Endothelial cell of umbilical vein (primary cell): Measurements from ENCODE around the gene PLEKHB1. TPM values are rescaled to one million over a fixed set of nuclear protein-coding genes. Genes with fewer than 3 reads are reported as not detected.

Source experiments
- BruUV-seq: library from RNA; stranded (reverse); fragments of 400-500 nt; replicated peaks from 2 replicates; lab custom pipeline; 2021; lab: Mats Ljungman, UMichigan
- CTCF ChIA-PET: fragments of 300-600, 350-600 bp; sonication (Branson Sonifier 250); formaldehyde crosslinking; loops from one replicate; lab custom pipeline; 2021; ENCODE audit warnings: antibody characterized with exemption, inconsistent platforms; lab: Charles Lee
- POLR2A ChIA-PET: fragments of 300-600, 350-600 bp; sonication (Branson Sonifier 250); formaldehyde crosslinking; loops from one replicate; lab custom pipeline; 2021; ENCODE audit warnings: antibody characterized with exemption, inconsistent platforms; lab: Charles Lee
- DNase-seq: peaks from one replicate; pipeline ENCODE4 v3.0.0-alpha.2; 2011; ENCODE audit warnings: low read depth, low spot score
- FAIRE-seq: peaks from 2 replicates; lab custom pipeline; 2011; peaks lifted over from hg19 to GRCh38; lab: Jason Lieb, UNC
- H2AFZ ChIP-seq: 2 replicates; pipeline ENCODE4 v1.6.0; 2012; ENCODE audit warnings: low read depth, low read length, control low read depth, inconsistent platforms
- H3K27ac ChIP-seq: 2 replicates; pipeline ENCODE4 v1.5.1; 2011; ENCODE audit warnings: low read depth, mild to moderate bottlenecking, control low read depth, low read length, moderate library complexity; ENCODE audit not compliant: insufficient read depth
- H3K27me3 ChIP-seq, 2 experiments: 2 replicates each; pipeline versions ENCODE4 v1.6.0 to v1.6.1; 2011; ENCODE audit warnings: low read length in 2 of 2, mixed read lengths in 1 of 2; ENCODE audit not compliant: control insufficient read depth in 2 of 2, insufficient read depth in 2 of 2
- H3K36me3 ChIP-seq, 2 experiments: 2 replicates in 1 of 2; 3 replicates in 1 of 2; pipeline ENCODE4 v1.5.1; 2011; ENCODE audit warnings: low read length in 2 of 2, mild to moderate bottlenecking in 1 of 2, moderate library complexity in 1 of 2; ENCODE audit not compliant: control insufficient read depth in 2 of 2, insufficient read depth in 2 of 2; ENCODE audit errors: extremely low read depth in 1 of 2
- H3K4me1 ChIP-seq: 3 replicates; pipeline ENCODE4 v1.5.1; 2011; ENCODE audit warnings: mild to moderate bottlenecking, low read length; ENCODE audit not compliant: control insufficient read depth, insufficient read depth; ENCODE audit errors: extremely low read depth
- H3K4me2 ChIP-seq: 2 replicates; pipeline ENCODE4 v1.6.1; 2011; ENCODE audit warnings: low read length, control low read depth, mixed read lengths; ENCODE audit not compliant: insufficient read depth
- H3K4me3 ChIP-seq, 3 experiments: fragments of 200-600 bp in 1 of 3; sonication (generic), shearing (Covaris generic) in 1 of 3; replicated peaks in 1 of 3; 2 replicates each; pipeline ENCODE4 v1.5.1; 2011 to 2016; ENCODE audit warnings: control low read depth in 3 of 3, low read length in 3 of 3, mild to moderate bottlenecking in 2 of 3, inconsistent platforms in 1 of 3, low read depth in 1 of 3, moderate library complexity in 1 of 3; ENCODE audit not compliant: insufficient read depth in 1 of 3
- H3K79me2 ChIP-seq: 2 replicates; pipeline ENCODE4 v1.6.0; 2012; ENCODE audit warnings: low read length, inconsistent platforms; ENCODE audit not compliant: control insufficient read depth, insufficient read depth
- H3K9ac ChIP-seq: replicated peaks from 2 replicates; pipeline ENCODE3; 2011; ENCODE audit warnings: low read length, control low read depth; ENCODE audit not compliant: insufficient read depth; ENCODE audit errors: extremely low read depth
- H3K9me1 ChIP-seq: replicated peaks from 3 replicates; pipeline ENCODE4 v1.6.0; 2011; ENCODE audit warnings: mild to moderate bottlenecking, low read length; ENCODE audit not compliant: control insufficient read depth, insufficient read depth; ENCODE audit errors: extremely low read depth
- H3K9me3 ChIP-seq: replicated peaks from 2 replicates; pipeline ENCODE4 v1.5.1; 2012; ENCODE audit warnings: low read length, inconsistent platforms; ENCODE audit not compliant: control insufficient read depth, insufficient read depth
- H4K20me1 ChIP-seq: replicated peaks from 2 replicates; pipeline ENCODE3; 2011; ENCODE audit warnings: mild to moderate bottlenecking, low read length; ENCODE audit not compliant: control insufficient read depth, insufficient read depth; ENCODE audit errors: extremely low read depth
- CTCF ChIP-seq, 2 donors: IDR thresholded peaks; 1 replicate in 1 of 2; 2 replicates in 1 of 2; pipeline ENCODE4 v1.5.1; 2011; ENCODE audit warnings: low read length in 2 of 2, mild to moderate bottlenecking in 2 of 2, moderate library complexity in 2 of 2, control low read depth in 1 of 2, inconsistent platforms in 1 of 2, low read depth in 1 of 2; ENCODE audit not compliant: insufficient read depth in 1 of 2; ENCODE audit errors: extremely low read depth in 1 of 2
- EZH2 ChIP-seq: IDR thresholded peaks from 2 replicates; pipeline ENCODE4 v1.6.1; 2012; ENCODE audit warnings: borderline replicate concordance, low read depth, mild to moderate bottlenecking, moderate library complexity, low read length, inconsistent platforms; ENCODE audit not compliant: severe bottlenecking
- FOS ChIP-seq: IDR thresholded peaks from 2 replicates; pipeline ENCODE4 v1.6.1; 2011; ENCODE audit warnings: mild to moderate bottlenecking, low read length, moderate library complexity, borderline replicate concordance; ENCODE audit not compliant: insufficient read depth
- GATA2 ChIP-seq: IDR thresholded peaks from 2 replicates; pipeline ENCODE4 v1.7.0; 2011; ENCODE audit warnings: low read depth, mild to moderate bottlenecking, moderate library complexity, mixed read lengths, low read length; ENCODE audit not compliant: insufficient read length, insufficient read depth
- JUN ChIP-seq: IDR thresholded peaks from 2 replicates; pipeline ENCODE4 v1.6.1; 2011; ENCODE audit warnings: borderline replicate concordance, low read depth; ENCODE audit not compliant: insufficient read length, insufficient read depth
- MAX ChIP-seq: IDR thresholded peaks from 2 replicates; pipeline ENCODE4 v1.6.1; 2011; ENCODE audit not compliant: insufficient read depth, insufficient read length
- MYC ChIP-seq: IDR thresholded peaks from one replicate; pipeline ENCODE4 v1.6.1; 2011; ENCODE audit warnings: mild to moderate bottlenecking, low read depth, low read length
- POLR2A ChIP-seq: IDR thresholded peaks from 2 replicates; pipeline ENCODE4 v1.6.1; 2012; ENCODE audit warnings: low read depth, mild to moderate bottlenecking, control low read depth, low read length
- POLR2AphosphoS5 ChIP-seq: IDR thresholded peaks from 2 replicates; pipeline ENCODE4 v1.6.1; 2012; ENCODE audit warnings: low read depth, mild to moderate bottlenecking, control low read depth, low read length, moderate library complexity; ENCODE audit not compliant: insufficient read depth
- dilution Hi-C: fragments of 300-500 bp; cut with MboI; formaldehyde crosslinking; loops from one replicate; pipeline ENCODE4 v1.15.0; 2019; ENCODE audit warnings: low sequenced_read_pairs; ENCODE audit not compliant: extremely low pct_ligation_motif_present
- intact Hi-C: fragments of 100-400 bp; cut with micrococcal nuclease; formaldehyde crosslinking; loops from one replicate; pipeline ENCODE4 v1.10.0; 2022
- polyA plus RNA-seq, 4 experiments: library from polyadenylated mRNA; depleted of rRNA in 3 of 4; stranded (reverse) in 3 of 4; unstranded in 1 of 4; fragments of >200 nt; gene quantifications; 2 replicates each; pipeline versions ENCODE4 v1.2.1 to v1.2.3, GENCODE V29; 2011 to 2012; ENCODE audit warnings: missing spikeins in 1 of 4
- total RNA-seq: library from RNA; stranded (reverse); gene quantifications from 2 replicates; pipeline ENCODE4 v1.2.3, GENCODE V29; 2021

Gene PLEKHB1
- total and polyA plus RNA-seq, 2 donors (not counting 3 experiments of a cell fraction or from before 2014, with no cell fraction given), result 0.75 to 0.99 TPM

GRCh38 chr11:73650400-73650799 lies 4.0 kb downstream of the PLEKHB1 start:
- FAIRE-seq (no peak), DNase-seq (no peak)
- Histone ChIP-seq H3K27ac (no peak overlapping the region), H3K27me3 (peaks cover 5 to 19% of the 10 kb centered on the region in 2 experiments), H3K79me2 (no peaks in the 10 kb centered on the region), H3K36me3 (no peaks in the 10 kb centered on the region), H3K4me3 (no peak overlapping the region), H2AFZ (no peak overlapping the region), H3K4me1 (no peaks in the 10 kb centered on the region), H3K9me1 (no peaks in the 10 kb centered on the region), H3K9ac (no peak overlapping the region), H3K4me2 (no peak overlapping the region), H4K20me1 (no peaks in the 10 kb centered on the region), H3K9me3 (no peaks in the 10 kb centered on the region)
- intact Hi-C loops (no loop called here), dilution Hi-C loops (no loop called here)
- TF ChIP-seq POLR2AphosphoS5 (no peak), GATA2 (no peak), JUN (no peak), POLR2A (no peak), CTCF (IDR thresholded peaks at IDR 0.05; ENCODE audit: extremely low read depth in 1 of 2, insufficient read depth in 1 of 2, low read depth in 1 of 2, low read length in 2 of 2) (no peak), FOS (no peak), EZH2 (no peak), MAX (no peak), MYC (no peak)
- CTCF ChIA-PET, result interaction anchor here (0.9 to 3.3 kb wide), 3 partner anchors 10 to 299 kb away, joined by 3 to 21 read pairs (median 13); no protein-coding TSS in a partner anchor
- POLR2A ChIA-PET, result no interaction called here
- no TSS peak for BruUV-seq
